K562 (cell line): ENCODE data around the gene AP3B2. TPM values are rescaled to one million over a fixed set of nuclear protein-coding genes. Genes with fewer than 3 reads are reported as not detected.

Experiments used
- ATF4 ChIP-seq: fragments of 450-650 bp; formaldehyde crosslinking; IDR thresholded peaks from 2 replicates; pipeline ENCODE4 v1.4.0; 2022; ENCODE audit warnings: mild to moderate bottlenecking, moderate library complexity
- CBX3 ChIP-seq, 2 experiments: IDR thresholded peaks; 1 replicate in 1 of 2; 2 replicates in 1 of 2; pipeline ENCODE4 v1.6.1; 2012; ENCODE audit warnings: inconsistent platforms in 2 of 2, low read length in 2 of 2, borderline replicate concordance in 1 of 2, control low read depth in 1 of 2
- E2F6 ChIP-seq, 2 experiments: IDR thresholded peaks; 2 replicates each; pipeline ENCODE4 v1.6.1; 2011; ENCODE audit warnings: borderline replicate concordance in 1 of 2, control low read depth in 1 of 2, low read depth in 1 of 2, low read length in 1 of 2, mild to moderate bottlenecking in 1 of 2, mixed read lengths in 1 of 2, moderate library complexity in 1 of 2; ENCODE audit not compliant: insufficient read depth in 1 of 2, insufficient read length in 1 of 2, poor library complexity in 1 of 2, severe bottlenecking in 1 of 2; ENCODE audit errors: extremely low read depth in 1 of 2
- ERF ChIP-seq: fragments of 450-650 bp; formaldehyde crosslinking; IDR thresholded peaks from 2 replicates; pipeline ENCODE4 v1.4.0; 2020; ENCODE audit warnings: mild to moderate bottlenecking, mixed read lengths
- GABPB2 ChIP-seq: fragments of 250-450 bp; sonication (Bioruptor Pico); conservative IDR thresholded peaks from 2 replicates; pipeline ENCODE4 v1.5.1; 2021; ENCODE audit warnings: mild to moderate bottlenecking
- KAT7 ChIP-seq: sonication (generic); formaldehyde crosslinking; IDR thresholded peaks from 2 replicates; pipeline ENCODE4 v1.8.0; 2022; ENCODE audit warnings: missing genetic modification reagents, mild to moderate bottlenecking, borderline replicate concordance
- MTA3 ChIP-seq: fragments of 450-650 bp; formaldehyde crosslinking; IDR thresholded peaks from 2 replicates; pipeline ENCODE4 v1.6.1; 2017; ENCODE audit warnings: mild to moderate bottlenecking, borderline replicate concordance
- MTF1 ChIP-seq: fragments of 250-450 bp; sonication (Bioruptor Pico); IDR thresholded peaks from 2 replicates; pipeline ENCODE4 v1.9.0; 2021; ENCODE audit warnings: moderate library complexity, mild to moderate bottlenecking, inconsistent platforms, borderline replicate concordance
- MYBL2 ChIP-seq, 2 experiments: fragments of 450-650 bp in 1 of 2; sonication (generic) in 1 of 2; formaldehyde crosslinking in 1 of 2; IDR thresholded peaks; 2 replicates each; pipeline versions ENCODE4 v1.6.1 to v1.8.1; 2017 to 2022; ENCODE audit warnings: borderline replicate concordance in 1 of 2, inconsistent platforms in 1 of 2, low read depth in 1 of 2, mild to moderate bottlenecking in 1 of 2, missing genetic modification reagents in 1 of 2, moderate library complexity in 1 of 2
- NCOA6 ChIP-seq: fragments of 450-650 bp; IDR thresholded peaks from 2 replicates; pipeline ENCODE4 v1.6.1; 2017; ENCODE audit warnings: mild to moderate bottlenecking
- NR1H2 ChIP-seq: sonication (generic); formaldehyde crosslinking; IDR thresholded peaks from 2 replicates; pipeline ENCODE4 v1.4.0; 2020; ENCODE audit warnings: mild to moderate bottlenecking, missing genetic modification reagents
- RERE ChIP-seq: sonication (generic); formaldehyde crosslinking; IDR thresholded peaks from 2 replicates; pipeline ENCODE4 v1.8.0; 2023; ENCODE audit warnings: missing genetic modification reagents, mild to moderate bottlenecking, borderline replicate concordance
- SIX5 ChIP-seq, 2 experiments: IDR thresholded peaks; 2 replicates each; pipeline ENCODE4 v1.6.1; 2011; ENCODE audit warnings: low read length in 2 of 2, borderline replicate concordance in 1 of 2, low read depth in 1 of 2, mild to moderate bottlenecking in 1 of 2, moderate library complexity in 1 of 2; ENCODE audit not compliant: insufficient read depth in 1 of 2
- TAF7 ChIP-seq: fragments of 450-650 bp; IDR thresholded peaks from 2 replicates; pipeline ENCODE4 v1.6.1; 2016; ENCODE audit warnings: missing genetic modification characterization, missing compliant biosample characterization
- THRAP3 ChIP-seq: fragments of 450-650 bp; IDR thresholded peaks from 2 replicates; pipeline ENCODE4 v1.6.1; 2016; ENCODE audit warnings: mild to moderate bottlenecking, inconsistent platforms, borderline replicate concordance
- VEZF1 ChIP-seq: fragments of 200-800 bp; sonication (Bioruptor generic); IDR thresholded peaks from 2 replicates; pipeline ENCODE4 v1.6.1; 2017; ENCODE audit warnings: missing genetic modification characterization, missing compliant biosample characterization
- XRCC4 ChIP-seq: IDR thresholded peaks from one replicate; pipeline ENCODE4 v1.6.1; 2011; ENCODE audit not compliant: insufficient read depth, insufficient read length; ENCODE audit errors: extremely low read depth
- ZNF3 ChIP-seq: fragments of 250-450 bp; sonication (Bioruptor Pico); IDR thresholded peaks from 2 replicates; pipeline ENCODE4 v1.5.0; 2021; ENCODE audit warnings: mild to moderate bottlenecking, moderate library complexity
- ZNF695 ChIP-seq: fragments of 450-650 bp; formaldehyde crosslinking; IDR thresholded peaks from 2 replicates; pipeline ENCODE4 v1.4.0; 2020; ENCODE audit warnings: mild to moderate bottlenecking, moderate library complexity
- polyA plus RNA-seq, 8 experiments: library from polyadenylated mRNA; depleted of rRNA in 4 of 8; stranded (reverse) in 5 of 8; unstranded in 3 of 8; fragments of >200 nt; fragmentation: Nextera tagmentation in 2 of 8; fragmentation: Illumina TruSeq in 1 of 8; extraction: Ambion mirVana in 2 of 8; extraction: Trizol in 1 of 8; gene quantifications; 2 replicates each; pipeline versions ENCODE4 v1.2.1 to v1.2.3, GENCODE V29; 2011 to 2014; ENCODE audit warnings: inconsistent platforms in 1 of 8, missing spikeins in 1 of 8
- total RNA-seq, 7 experiments: library from RNA; depleted of rRNA in 6 of 7; stranded (reverse); fragments of >200 nt in 6 of 7; fragmentation: Illumina TruSeq in 2 of 7; extraction: Trizol in 2 of 7; gene quantifications; 2 replicates each; pipeline versions ENCODE4 v1.2.1 to v1.2.3, GENCODE V29; 2011 to 2021; ENCODE audit warnings: low replicate concordance in 1 of 7

The AP3B2 gene
- total and polyA plus RNA-seq, 9 of the 15 experiments (the other 6 are each of a cell fraction or from before 2014, with no cell fraction given): 0.03 to 0.15 (median 0.10) TPM; not detected in 2

- TF ChIP-seq CBX3 (IDR thresholded peaks at IDR 0.05; ENCODE audit: borderline replicate concordance in 1 of 2, low read length in 2 of 2) (peak in 1 of 2 experiments; percentile 89; a peak in 1 of 3 replicates), MTA3 (no peak), E2F6 (IDR thresholded peaks at IDR 0.05; ENCODE audit: borderline replicate concordance in 1 of 2, extremely low read depth in 1 of 2, insufficient read depth in 1 of 2, insufficient read length in 1 of 2, low read depth in 1 of 2, low read length in 1 of 2, poor library complexity in 1 of 2, severe bottlenecking in 1 of 2) (peak; percentile 94 to 98), ATF4 (CRISPR knock-in tag) (no peak), MTF1 (no peak), THRAP3 (no peak), ERF (CRISPR knock-in tag) (0 out of 2 replicates have a peak, but pooled peaks have one; percentile 51), GABPB2 (CRISPR knock-in tag) (no peak), NR1H2 (no peak), VEZF1 (CRISPR knock-in tag) (no peak), ZNF3 (CRISPR knock-in tag) (no peak), SIX5 (IDR thresholded peaks at IDR 0.05; ENCODE audit: borderline replicate concordance in 1 of 2, insufficient read depth in 1 of 2, low read depth in 1 of 2, low read length in 2 of 2) (no peak), KAT7 (no peak), TAF7 (tag) (no peak), MYBL2 (IDR thresholded peaks at IDR 0.05; ENCODE audit: low read depth) (no peak), MYBL2 (CRISPR knock-in tag; IDR thresholded peaks at IDR 0.05; ENCODE audit: borderline replicate concordance) (no peak), XRCC4 (no peak), ZNF695 (CRISPR knock-in tag) (no peak), RERE (CRISPR knock-in tag) (no peak), NCOA6 (peak; percentile 12; the same call in 1 of the 2 replicates)
Measured at GRCh38 chr15:82663186-82663600, 46.5 kb downstream of the AP3B2 start (continued).
